SIG-M5 (cell line): ENCODE measurements around the gene OSGIN1.

Experiments
- DNase-seq: peaks from one replicate; lab custom pipeline; 2025; lab: John Stamatoyannopoulos, UW

Gene OSGIN1

DNA sequence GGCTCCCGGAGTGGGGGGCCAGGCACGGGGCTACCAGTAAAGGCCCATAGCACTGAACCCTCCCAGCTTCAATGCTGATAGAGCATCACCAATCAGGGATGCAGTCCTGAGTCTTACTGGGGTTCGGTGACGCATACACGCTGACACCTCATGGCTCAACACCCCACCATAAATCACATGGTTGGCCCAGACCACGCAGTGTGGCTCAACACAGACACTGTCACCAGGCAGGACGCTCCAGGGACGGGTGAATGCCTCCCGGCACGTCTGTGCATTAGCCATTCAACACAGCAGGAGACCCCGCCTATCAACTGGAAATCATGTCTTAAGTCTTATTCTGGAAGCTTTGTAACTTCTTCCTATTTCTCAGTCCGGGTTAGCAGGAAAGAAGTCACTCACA, 50.0 kb downstream of the OSGIN1 start:
- DNase-seq = no peak

DNA sequence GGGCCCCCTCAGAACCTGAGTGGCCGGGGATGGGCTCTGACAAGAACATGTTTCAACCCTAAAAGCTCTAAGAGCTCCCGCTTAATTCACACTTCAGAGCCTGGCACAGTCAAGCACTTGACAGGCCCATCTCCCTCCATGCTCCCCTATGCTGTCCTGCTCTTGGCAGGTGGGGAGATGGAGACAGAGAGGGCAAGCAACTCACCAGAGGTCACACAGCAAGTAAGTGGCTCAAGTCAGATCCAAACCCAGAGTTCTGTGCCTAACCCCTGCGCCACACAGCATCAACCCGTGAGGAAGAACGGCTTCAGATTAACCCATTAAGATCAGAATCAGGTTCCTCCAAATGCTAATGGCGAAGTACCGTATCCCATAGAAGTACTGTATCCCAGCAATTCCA, 51.4 kb downstream of the OSGIN1 start:
- no peak for DNase-seq

- no peak for DNase-seq
Measured at GRCh38 chr16:84005391-84005790, 52.4 kb downstream of the OSGIN1 start.

GRCh38 chr16:84007520-84007919, 54.5 kb downstream of the OSGIN1 start:
- DNase-seq = no peak

- DNase-seq = no peak
Measured at GRCh38 chr16:84007965-84008364, 54.9 kb downstream of the OSGIN1 start.

DNA sequence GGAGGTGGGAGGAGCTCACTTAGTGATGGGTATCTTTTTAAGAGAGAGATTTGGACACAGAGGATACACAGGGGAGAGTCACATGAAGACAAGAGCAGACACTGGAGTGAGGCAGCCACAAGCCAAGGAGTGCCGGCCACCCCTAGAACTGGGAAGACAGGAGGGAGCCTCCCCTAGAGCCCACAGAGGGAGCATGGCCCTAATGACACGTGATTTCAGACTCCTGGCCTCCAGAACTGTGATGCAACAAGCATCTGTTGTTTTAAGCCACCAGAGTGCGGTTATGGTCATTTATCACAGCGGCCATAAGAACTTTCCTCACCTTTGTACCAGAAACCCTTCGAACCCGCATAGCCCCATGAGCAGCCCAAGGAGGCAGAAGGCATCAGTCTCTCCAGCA, 56.2 kb downstream of the OSGIN1 start:
- no peak for DNase-seq

DNA sequence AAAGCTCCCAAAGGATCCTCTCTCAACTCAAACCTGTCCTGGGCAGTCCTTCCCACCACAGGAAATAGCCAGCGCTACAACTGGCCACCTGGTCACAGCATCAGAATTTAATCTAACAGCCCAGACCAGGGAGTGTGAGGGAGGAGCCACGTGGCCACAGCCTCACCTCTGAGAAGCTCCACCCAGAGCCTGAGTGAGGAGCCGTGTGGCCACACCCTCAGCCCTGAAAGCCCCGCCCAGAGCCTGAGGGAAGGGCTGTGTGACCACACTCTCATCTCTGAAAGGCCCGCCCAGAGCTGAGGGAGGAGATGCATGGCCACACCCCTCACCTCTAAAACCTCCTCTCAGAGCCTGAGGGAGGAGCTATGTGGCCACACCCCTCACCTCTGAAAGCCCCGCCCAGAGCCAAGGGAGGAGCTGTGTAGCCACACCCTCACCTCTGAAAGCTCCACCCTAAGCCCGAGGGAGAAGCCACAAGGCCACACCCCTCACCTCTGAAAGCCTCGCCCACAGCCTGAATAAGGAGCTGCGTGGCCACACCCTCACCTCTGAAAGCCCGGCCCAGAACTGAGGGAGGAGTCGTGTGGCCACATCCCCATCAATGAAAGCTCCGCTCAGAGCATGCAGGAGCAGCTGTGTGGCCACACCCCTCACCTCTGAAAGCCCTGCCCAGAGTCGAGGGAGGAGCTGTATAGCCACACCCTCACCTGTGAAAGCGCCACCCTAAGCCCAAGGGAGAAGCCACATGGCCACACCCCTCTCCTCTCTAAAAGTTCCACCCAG, 60.9 kb downstream of the OSGIN1 start:
- peak; percentile 72 for DNase-seq

GRCh38 chr16:84014570-84015327, 61.7 kb downstream of the OSGIN1 start:
- DNase-seq = no peak

GRCh38 chr16:84015399-84015798, 62.4 kb downstream of the OSGIN1 start:
- DNase-seq = no peak
